CD14-positive monocyte (primary cell): ENCODE data around the gene CFAP53. TPM values are rescaled to one million over a fixed set of nuclear protein-coding genes. Genes with fewer than 3 reads are reported as not detected.

Source experiments
- DNase-seq, 3 donors: peaks; one replicate each; pipeline ENCODE4 v3.0.0-alpha.2; 2011 to 2022
- H2AFZ ChIP-seq: 2 replicates; pipeline ENCODE4 v1.6.0; 2012; ENCODE audit warnings: mild to moderate bottlenecking, low read depth, low read length, inconsistent platforms; ENCODE audit not compliant: insufficient read depth, poor library complexity, severe bottlenecking
- H3K27ac ChIP-seq, 2 donors: 1 replicate in 1 of 2; 2 replicates in 1 of 2; pipeline ENCODE4 v1.5.1; 2012 to 2013; ENCODE audit warnings: low read length in 2 of 2, control low read depth in 1 of 2, inconsistent platforms in 1 of 2, low read depth in 1 of 2, mild to moderate bottlenecking in 1 of 2
- H3K27me3 ChIP-seq, 2 donors: one replicate each; pipeline versions ENCODE4 v1.6.0 to v1.6.1; 2011 to 2013; ENCODE audit warnings: low read length in 2 of 2; ENCODE audit not compliant: control insufficient read depth in 2 of 2, insufficient read depth in 2 of 2
- H3K36me3 ChIP-seq, 2 donors: replicated peaks in 1 of 2; 1 replicate in 1 of 2; 2 replicates in 1 of 2; pipeline versions ENCODE4 v1.5.1 to v1.6.1; 2012 to 2013; ENCODE audit warnings: low read length in 2 of 2, control low read depth in 1 of 2, inconsistent platforms in 1 of 2, mild to moderate bottlenecking in 1 of 2; ENCODE audit not compliant: insufficient read depth in 2 of 2, control insufficient read depth in 1 of 2
- H3K4me1 ChIP-seq, 2 donors: 1 replicate in 1 of 2; 2 replicates in 1 of 2; pipeline versions ENCODE4 v1.5.1 to v1.6.1; 2012 to 2013; ENCODE audit warnings: low read length in 2 of 2, control low read depth in 1 of 2, inconsistent platforms in 1 of 2, mild to moderate bottlenecking in 1 of 2, moderate library complexity in 1 of 2; ENCODE audit not compliant: insufficient read depth in 2 of 2, control insufficient read depth in 1 of 2
- H3K4me2 ChIP-seq: replicated peaks from 2 replicates; pipeline ENCODE3; 2012; ENCODE audit warnings: low read length, moderate library complexity, mild to moderate bottlenecking; ENCODE audit not compliant: poor library complexity, severe bottlenecking; ENCODE audit errors: extremely low read depth
- H3K4me3 ChIP-seq, 3 experiments: fragments of 200-600 bp in 1 of 3; sonication (generic) in 1 of 3; replicated peaks in 1 of 3; 1 replicate in 2 of 3; 2 replicates in 1 of 3; pipeline ENCODE4 v1.5.1; 2011 to 2013; ENCODE audit warnings: low read length in 3 of 3, mild to moderate bottlenecking in 3 of 3, control low read depth in 2 of 3, low read depth in 2 of 3, inconsistent platforms in 1 of 3, moderate library complexity in 1 of 3
- H3K79me2 ChIP-seq: 2 replicates; pipeline ENCODE4 v1.6.0; 2012; ENCODE audit warnings: mild to moderate bottlenecking, control low read depth, inconsistent platforms, low read length, moderate library complexity; ENCODE audit not compliant: insufficient read depth
- H3K9ac ChIP-seq: 2 replicates; pipeline ENCODE4 v1.6.0; 2017; ENCODE audit warnings: low read length, mild to moderate bottlenecking; ENCODE audit not compliant: insufficient read depth, poor library complexity, severe bottlenecking
- H3K9me3 ChIP-seq, 2 donors: replicated peaks in 1 of 2; 1 replicate in 1 of 2; 2 replicates in 1 of 2; pipeline versions ENCODE4 v1.5.1 to v1.6.1; 2012 to 2013; ENCODE audit warnings: low read length in 2 of 2, control low read depth in 1 of 2; ENCODE audit not compliant: control insufficient read depth in 1 of 2, insufficient read depth in 1 of 2
- H4K20me1 ChIP-seq: 2 replicates; pipeline ENCODE4 v1.6.0; 2012; ENCODE audit warnings: mild to moderate bottlenecking, low read length, control low read depth, moderate library complexity; ENCODE audit not compliant: insufficient read depth
- H3K27ac Mint-ChIP-seq, 7 donors: one replicate each; pipeline ENCODE4 v1.8.0; 2020; ENCODE audit warnings: mild to moderate bottlenecking in 7 of 7, mixed read lengths in 7 of 7, moderate library complexity in 6 of 7, inconsistent platforms in 2 of 7
- H3K27me3 Mint-ChIP-seq, 3 donors: one replicate each; pipeline ENCODE4 v1.8.0; 2021 to 2022; ENCODE audit warnings: low read depth in 3 of 3, mild to moderate bottlenecking in 3 of 3, mixed read lengths in 3 of 3, moderate library complexity in 3 of 3, inconsistent platforms in 1 of 3
- H3K36me3 Mint-ChIP-seq, 2 donors: one replicate each; pipeline ENCODE4 v1.8.0; 2020; ENCODE audit warnings: mixed read lengths in 2 of 2, inconsistent platforms in 1 of 2, mild to moderate bottlenecking in 1 of 2
- H3K4me1 Mint-ChIP-seq: one replicate; pipeline ENCODE4 v1.8.0; 2020; ENCODE audit warnings: mild to moderate bottlenecking, mixed read lengths
- H3K4me3 Mint-ChIP-seq, 2 donors: one replicate each; pipeline ENCODE4 v1.8.0; 2020; ENCODE audit warnings: mild to moderate bottlenecking in 2 of 2, mixed read lengths in 2 of 2, moderate library complexity in 1 of 2
- H3K9me3 Mint-ChIP-seq, 7 donors: one replicate each; pipeline ENCODE4 v1.8.0; 2020 to 2022; ENCODE audit warnings: mixed read lengths in 7 of 7, mild to moderate bottlenecking in 6 of 7, moderate library complexity in 6 of 7, inconsistent platforms in 2 of 7
- WGBS: methylation state at CpG from one replicate; pipeline ENCODE4 v1.1.5; 2013; ENCODE audit warnings: missing lambda C conversion rate; ENCODE audit not compliant: insufficient coverage; 5-methylcytosine and 5-hydroxymethylcytosine counted together
- intact Hi-C, 2 donors: fragments of 100-400 bp; cut with micrococcal nuclease; formaldehyde crosslinking; loops; one replicate each; pipeline versions ENCODE4 v1.15.0 to v1.15.1; 2023
- polyA plus RNA-seq, 3 donors: library from polyadenylated mRNA; depleted of rRNA in 1 of 3; unstranded in 2 of 3; stranded (reverse) in 1 of 3; fragments of 300-500 nt in 2 of 3; fragments of >200 nt in 1 of 3; fragmentation: Illumina TruSeq in 2 of 3; gene quantifications; 1 replicate in 2 of 3; 2 replicates in 1 of 3; pipeline ENCODE4 v1.2.3, GENCODE V29; 2012 to 2021
- TF ChIP-seq, protein P1 (sequence below): fragments of 200-600 bp; IDR thresholded peaks from one replicate; pipeline ENCODE4 v1.8.0; 2022; ENCODE audit warnings: antibody characterized with exemption, mild to moderate bottlenecking

Gene CFAP53
- polyA plus RNA-seq, 3 donors: 0.08 to 0.14 TPM; not detected in 1

DNA sequence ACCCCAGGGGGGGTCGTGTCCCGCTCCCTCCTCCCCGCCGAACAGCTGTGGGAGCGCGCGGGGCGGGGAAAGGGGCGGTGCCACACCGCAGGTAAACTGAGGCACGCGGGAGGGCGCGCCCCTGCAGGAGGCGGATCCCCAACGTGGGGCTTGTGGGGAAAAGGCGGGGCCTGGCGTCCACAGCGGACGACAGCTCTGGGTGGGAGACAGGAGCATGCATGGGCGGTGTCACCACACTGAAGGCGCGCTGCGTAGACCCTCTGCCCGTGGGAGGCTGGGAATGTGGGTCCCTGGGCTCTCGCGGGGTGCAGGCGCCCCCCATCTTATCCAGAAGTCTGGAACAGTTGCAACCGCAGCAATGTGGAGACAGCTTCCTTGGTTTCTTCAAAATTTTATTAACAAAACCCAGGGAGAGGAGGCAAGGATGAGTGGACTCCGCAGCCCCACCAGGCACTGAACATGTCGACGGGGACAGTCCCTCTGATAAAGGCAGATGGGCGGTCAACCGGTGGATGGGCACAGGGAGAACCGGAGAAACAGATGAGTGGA lies 15.8 kb upstream of the CFAP53 start:
- Mint-ChIP-seq H3K4me3 (peak overlapping the region; percentile 93 to 98), H3K27ac (peak overlapping the region; percentile 93 to 98 (median 96)), H3K4me1 (peaks cover 55% of the 10 kb centered on the region), H3K9me3 (peaks cover 0 to 2% (median 0%) of the 10 kb centered on the region in 7 donors), H3K36me3 (peaks cover 48 to 54% of the 10 kb centered on the region in 2 donors), H3K27me3 (peaks cover 0 to 2% (median 0%) of the 10 kb centered on the region in 3 donors)
- no peaks in the 10 kb centered on the region for H3K27me3 ChIP-seq
- H2AFZ ChIP-seq: peak overlapping the region; percentile 96
- peak overlapping the region; percentile 77 for H3K4me2 ChIP-seq
- WGBS: 42% methylated on average over 24 of the region's 35 CpGs
- H3K27ac ChIP-seq: peak overlapping the region; percentile 86 to 87
- intact Hi-C loops: loop anchor here (5.0 to 10.0 kb wide), 3 partner anchors 75 to 787 kb away; partner anchors contain the start of genes SKA1 (in 2 of the 2) and RPL17 (in 1 of the 2)
- TF ChIP-seq, protein P1, sequence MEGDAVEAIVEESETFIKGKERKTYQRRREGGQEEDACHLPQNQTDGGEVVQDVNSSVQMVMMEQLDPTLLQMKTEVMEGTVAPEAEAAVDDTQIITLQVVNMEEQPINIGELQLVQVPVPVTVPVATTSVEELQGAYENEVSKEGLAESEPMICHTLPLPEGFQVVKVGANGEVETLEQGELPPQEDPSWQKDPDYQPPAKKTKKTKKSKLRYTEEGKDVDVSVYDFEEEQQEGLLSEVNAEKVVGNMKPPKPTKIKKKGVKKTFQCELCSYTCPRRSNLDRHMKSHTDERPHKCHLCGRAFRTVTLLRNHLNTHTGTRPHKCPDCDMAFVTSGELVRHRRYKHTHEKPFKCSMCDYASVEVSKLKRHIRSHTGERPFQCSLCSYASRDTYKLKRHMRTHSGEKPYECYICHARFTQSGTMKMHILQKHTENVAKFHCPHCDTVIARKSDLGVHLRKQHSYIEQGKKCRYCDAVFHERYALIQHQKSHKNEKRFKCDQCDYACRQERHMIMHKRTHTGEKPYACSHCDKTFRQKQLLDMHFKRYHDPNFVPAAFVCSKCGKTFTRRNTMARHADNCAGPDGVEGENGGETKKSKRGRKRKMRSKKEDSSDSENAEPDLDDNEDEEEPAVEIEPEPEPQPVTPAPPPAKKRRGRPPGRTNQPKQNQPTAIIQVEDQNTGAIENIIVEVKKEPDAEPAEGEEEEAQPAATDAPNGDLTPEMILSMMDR: no peak
- H3K9ac ChIP-seq: peak overlapping the region; percentile 82
- peak overlapping the region; percentile 78 to 92 (median 86) for H3K4me3 ChIP-seq
- DNase-seq: no peak
- no peaks in the 10 kb centered on the region for H4K20me1 ChIP-seq
- H3K9me3 ChIP-seq: no peaks in the 10 kb centered on the region
- H3K79me2 ChIP-seq: peaks cover 45% of the 10 kb centered on the region
- peaks cover 32 to 62% of the 10 kb centered on the region in 2 donors for H3K4me1 ChIP-seq
- H3K36me3 ChIP-seq: peaks cover 38 to 66% of the 10 kb centered on the region in 2 donors

DNA sequence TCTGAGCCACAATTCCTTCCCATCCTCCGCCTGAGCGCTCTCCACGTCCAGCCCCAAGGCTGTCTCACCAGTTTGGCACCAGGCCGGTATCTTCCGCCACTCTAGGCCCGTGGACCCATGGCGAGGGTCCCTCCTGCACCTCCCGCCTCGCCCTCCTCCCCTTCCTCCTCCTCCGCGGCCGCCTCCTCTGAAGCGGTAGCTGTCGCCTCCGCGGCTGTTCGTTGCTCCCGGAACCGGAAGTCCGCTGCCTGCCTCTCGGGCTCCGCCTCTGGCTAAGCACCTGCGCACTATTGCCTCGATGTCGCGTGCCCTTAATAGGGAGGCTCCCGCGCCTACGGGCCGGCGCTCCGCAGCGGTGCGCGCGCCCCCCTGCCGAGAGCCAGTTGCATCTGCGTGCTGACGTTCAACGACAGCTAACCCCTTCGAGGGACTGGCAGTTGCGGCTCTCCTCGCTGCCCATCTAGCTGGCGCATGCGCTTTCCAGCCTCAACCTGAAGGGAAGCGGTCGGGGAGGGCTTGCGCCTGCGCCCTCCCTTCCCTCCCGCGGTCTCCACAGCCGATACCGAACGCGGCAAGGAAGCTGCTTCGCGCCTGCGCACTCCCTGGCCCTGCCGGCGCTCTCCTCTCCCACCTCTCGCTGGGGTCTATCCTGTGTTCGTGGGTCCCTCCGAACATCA lies 15.1 kb upstream of the CFAP53 start, which contains the start of gene MBD1:
MBD1 (minus strand) TSS at position 229 of the 677 bp plus-strand sequence. CDS start 1,531 bp downstream, outside the sequence.
- WGBS: under 1% methylated on average over 63 of the region's 63 CpGs
- Histone ChIP-seq H3K27ac (peak within 1 kb of the TSS; percentile 86 to 87), H3K27me3 (no peaks in the 10 kb centered on the region), H4K20me1 (no peaks in the 10 kb centered on the region), H3K4me3 (peak within 1 kb of the TSS; percentile 78 to 92 (median 86)), H3K36me3 (peaks cover 44 to 72% of the 10 kb centered on the region in 2 donors), H3K4me2 (peak within 1 kb of the TSS; percentile 77), H3K79me2 (peaks cover 39% of the 10 kb centered on the region), H3K9me3 (no peaks in the 10 kb centered on the region), H3K4me1 (peaks cover 26 to 55% of the 10 kb centered on the region in 2 donors), H3K9ac (peak within 1 kb of the TSS; percentile 82), H2AFZ (peak within 1 kb of the TSS; percentile 96)
- Mint-ChIP-seq H3K9me3 (peaks cover 0 to 2% (median 0%) of the 10 kb centered on the region in 7 donors), H3K4me1 (peaks cover 49% of the 10 kb centered on the region), H3K27me3 (peaks cover 0 to 2% (median 0%) of the 10 kb centered on the region in 3 donors), H3K36me3 (peaks cover 54 to 60% of the 10 kb centered on the region in 2 donors), H3K27ac (peak within 1 kb of the TSS; percentile 93 to 98 (median 96)), H3K4me3 (peak within 1 kb of the TSS; percentile 93 to 98)
- TF ChIP-seq, protein P1: peak; percentile 21
- peak; percentile 97 to 98 (median 98) for DNase-seq
- intact Hi-C loops: loop anchor here (5.0 to 10.0 kb wide), 3 partner anchors 76 to 787 kb away; partner anchors contain the start of genes SKA1 (in 2 of the 2) and RPL17 (in 1 of the 2)
